Suppressor macrophage treated with lipopolysaccharide for 4 hours (primary cell): ENCODE measurements around the gene RPL7A.

Source experiments
- DNase-seq: peaks from one replicate; pipeline ENCODE4 v3.0.0-alpha.2; 2020

Gene RPL7A

DNA sequence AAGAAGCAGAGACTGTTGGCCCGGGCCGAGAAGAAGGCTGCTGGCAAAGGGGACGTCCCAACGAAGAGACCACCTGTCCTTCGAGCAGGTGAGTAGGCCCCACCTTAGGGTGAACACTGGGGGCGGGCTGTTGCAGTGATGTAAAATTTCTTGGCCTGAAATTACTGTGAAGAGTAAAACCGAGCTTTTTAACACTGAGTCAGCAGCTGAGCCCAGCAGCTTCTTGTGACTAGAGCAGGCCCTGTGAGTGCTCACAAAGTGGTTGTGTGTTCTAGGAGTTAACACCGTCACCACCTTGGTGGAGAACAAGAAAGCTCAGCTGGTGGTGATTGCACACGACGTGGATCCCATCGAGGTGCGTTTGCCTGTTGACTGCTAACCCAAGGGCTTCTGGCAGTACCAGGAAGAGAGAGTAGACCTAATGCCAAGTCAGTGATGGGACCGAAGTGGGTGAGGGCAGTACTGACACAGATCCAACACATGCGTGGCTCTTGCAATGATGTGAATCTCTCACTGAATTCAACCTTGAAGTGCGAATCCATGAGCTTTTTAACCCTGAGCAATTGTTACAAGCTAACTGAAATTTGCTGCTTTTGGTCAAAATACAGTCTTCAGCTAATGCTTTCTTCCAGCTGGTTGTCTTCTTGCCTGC lies 2.1 kb downstream of the RPL7A start:
- DNase-seq, result no peak

DNA sequence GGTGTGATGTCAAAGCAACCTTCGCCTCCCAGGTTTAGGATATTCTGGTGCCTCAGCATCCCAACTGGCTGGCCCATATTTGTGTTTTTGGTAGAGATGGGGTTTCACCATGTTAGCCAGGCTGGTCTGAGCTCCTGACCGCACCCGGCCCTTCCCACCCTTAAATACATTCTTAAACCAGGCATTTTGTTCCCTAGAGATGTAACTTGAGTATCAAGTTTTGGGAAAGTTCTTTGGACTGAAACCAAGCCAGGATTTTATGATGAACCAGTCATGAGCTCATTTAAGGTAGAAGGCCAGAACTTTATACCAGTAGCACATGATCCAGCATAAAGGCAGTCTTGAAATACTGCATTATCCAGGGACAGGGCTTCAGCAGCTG lies 3.5 kb downstream of the RPL7A start:
- DNase-seq, result no peak

DNA sequence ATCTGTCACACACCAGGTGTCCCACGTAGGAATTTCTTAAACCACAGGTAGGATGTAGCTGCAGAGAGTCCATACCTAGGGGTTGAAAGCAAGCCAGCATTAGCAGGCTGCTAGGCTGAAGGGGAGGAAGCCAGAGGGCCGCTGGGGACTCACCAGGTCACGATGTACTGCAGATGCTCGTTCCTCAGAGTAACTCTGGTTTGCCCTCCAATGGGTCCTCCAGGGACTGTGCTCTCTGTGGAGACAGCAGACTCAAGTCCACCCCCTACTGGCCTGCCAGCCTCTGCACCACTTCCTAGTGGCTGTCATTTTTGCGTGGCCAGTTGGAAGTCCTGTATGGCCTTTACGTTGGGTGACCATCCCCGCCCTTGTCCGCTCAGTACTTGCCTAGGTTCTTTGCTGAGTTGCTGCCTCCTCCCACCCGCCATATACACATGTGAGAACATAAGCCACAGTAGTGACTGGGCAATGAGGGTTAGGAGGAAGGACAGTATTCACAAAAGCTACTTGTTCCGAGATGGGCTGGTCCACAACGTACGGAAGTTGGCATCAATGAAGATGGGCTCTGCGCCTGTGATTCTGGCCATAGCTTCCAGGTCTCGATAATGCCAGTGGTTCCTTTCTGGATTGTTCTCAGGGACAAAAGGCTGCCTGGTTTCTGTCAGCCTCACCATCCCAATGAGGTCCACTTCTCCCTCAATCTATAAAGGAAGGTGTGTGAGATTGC lies 4.1 kb downstream of the RPL7A start:
- peak; percentile 68 for DNase-seq

DNA sequence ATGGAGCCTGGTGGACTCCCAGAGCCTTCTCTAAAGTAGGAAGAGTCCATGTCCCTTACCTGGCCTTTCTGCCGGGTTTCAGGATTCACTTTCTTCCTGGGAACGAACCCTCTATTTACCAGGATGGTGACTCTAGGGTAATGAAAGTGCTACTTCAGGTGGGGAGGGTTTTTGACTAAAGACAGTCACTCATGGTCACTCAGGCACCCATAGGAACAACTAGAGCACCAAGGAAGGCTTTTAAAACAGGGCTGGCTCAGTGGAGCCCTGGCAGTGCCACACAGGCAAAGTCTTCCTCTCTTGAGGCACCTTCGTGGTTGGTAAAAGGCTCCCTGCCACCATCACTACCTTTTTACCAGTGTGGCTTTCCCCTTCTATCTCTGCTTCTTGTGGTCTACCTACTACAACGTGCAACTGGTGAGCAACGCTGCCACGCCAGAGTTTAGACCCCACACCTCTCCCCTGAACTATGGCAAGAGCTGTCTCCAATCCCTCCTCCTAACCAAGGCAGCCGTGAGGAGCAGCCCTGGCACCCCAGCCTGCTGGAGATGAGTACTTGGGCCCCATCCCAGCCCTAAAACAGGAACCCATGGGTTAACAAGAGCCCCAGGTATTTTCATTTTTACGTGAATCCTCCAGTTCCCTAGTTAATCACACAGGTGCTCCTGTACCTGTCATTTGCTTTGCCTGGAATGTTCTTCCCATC lies 4.8 kb downstream of the RPL7A start:
- DNase-seq, result no peak

DNA sequence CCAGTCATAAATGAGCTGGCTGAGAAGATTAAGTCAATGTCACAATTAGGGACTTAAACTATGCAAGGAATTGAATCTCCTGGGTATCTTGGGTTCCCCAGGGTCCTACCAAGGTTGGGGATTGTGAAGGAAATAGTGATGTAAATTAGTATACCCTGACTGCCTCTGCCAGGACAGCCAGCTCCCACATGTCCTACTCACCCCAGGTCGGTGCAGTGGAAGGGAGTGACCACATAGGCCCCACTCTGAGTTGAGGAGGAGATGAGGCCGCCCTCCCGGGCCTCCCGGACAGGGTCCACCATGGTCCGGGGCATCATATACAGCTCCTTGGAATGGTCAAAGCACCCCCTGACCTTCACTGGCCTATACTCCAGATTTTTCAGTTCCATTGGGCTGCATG lies 5.5 kb downstream of the RPL7A start:
- no peak for DNase-seq

DNA sequence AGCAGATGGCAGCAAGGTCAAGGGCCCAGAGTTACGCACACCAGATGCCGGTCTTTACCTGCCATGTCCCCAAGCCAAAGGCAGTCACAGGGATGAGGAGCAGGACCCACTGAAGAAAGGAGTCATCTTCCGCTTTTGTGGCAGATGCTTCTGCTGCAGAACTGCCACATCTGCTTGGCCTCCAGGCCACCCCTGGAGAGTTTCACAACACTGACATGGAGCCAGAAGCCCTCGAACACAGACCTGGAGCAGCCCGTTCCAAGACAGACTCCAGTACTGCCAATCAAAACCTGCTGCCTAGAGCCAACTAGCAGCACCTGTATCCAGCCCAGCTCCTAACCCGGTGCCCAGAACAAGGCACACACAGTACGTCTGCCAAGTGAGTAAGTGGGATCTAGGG lies 6.7 kb downstream of the RPL7A start:
- no peak for DNase-seq

DNA sequence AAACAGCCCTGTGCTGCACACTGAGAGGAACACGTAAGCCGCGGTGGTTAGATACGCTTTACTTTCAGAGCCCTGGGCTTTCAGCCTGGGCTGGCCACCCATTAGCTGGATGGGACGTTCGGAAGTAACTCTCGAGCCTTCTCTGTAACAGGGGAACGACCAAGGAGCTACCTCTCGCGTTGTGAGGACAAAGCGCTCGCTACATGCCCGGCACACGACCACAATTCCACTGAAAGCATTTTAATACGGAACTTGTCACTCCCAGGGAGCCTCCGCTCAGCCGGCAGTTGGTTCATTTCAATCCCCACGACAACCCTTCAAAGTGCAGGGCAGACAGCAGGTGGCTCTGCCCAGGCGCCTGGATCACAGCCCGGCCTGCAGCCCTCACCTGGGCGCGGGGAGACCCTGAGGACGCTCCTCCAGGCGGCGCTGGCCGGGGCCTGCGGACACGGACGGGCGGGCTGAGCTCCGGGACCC lies 7.9 kb downstream of the RPL7A start:
- no peak for DNase-seq

DNA sequence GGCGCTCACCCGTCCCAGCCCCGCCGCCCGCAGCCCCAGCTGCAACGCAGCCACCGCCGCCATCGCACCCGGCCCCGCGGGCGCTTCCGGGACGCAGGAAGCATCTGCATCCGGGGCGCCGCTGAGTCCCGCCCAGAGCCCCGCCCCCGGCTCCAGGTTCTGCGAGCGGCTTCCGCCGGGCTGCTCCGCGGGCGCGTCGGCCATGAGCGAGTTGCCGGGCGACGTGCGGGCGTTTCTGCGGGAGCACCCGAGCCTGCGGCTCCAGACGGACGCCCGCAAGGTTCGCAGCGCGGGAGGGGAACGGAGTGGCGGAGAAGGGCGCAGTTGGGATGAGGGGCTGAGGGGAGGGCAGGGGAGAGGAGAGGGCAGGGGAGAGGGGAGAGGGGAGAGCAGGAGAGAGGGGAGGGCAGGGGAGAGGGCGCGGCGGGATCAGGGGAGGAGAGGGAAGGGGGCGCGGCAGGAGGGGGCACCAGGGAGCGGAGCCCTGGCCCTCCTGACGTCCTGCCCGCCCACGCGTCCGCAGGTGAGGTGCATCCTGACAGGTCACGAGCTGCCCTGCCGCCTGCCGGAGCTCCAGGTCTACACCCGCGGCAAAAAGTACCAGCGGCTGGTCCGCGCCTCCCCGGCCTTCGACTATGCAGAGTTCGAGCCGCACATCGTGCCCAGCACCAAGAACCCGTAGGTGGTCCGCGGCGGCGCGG lies 8.5 kb downstream of the RPL7A start, which contains the start of the genes SURF1 and SURF2:
TSS of gene SURF1 (minus strand) at position 97 of the 701 bp plus-strand sequence. CDS start at position 63, 34 bp downstream.
TSS of gene SURF2 (plus strand) at position 160 of the 701 bp plus-strand sequence. CDS start at position 203, 43 bp downstream.
- peak; percentile 94 for DNase-seq

DNA sequence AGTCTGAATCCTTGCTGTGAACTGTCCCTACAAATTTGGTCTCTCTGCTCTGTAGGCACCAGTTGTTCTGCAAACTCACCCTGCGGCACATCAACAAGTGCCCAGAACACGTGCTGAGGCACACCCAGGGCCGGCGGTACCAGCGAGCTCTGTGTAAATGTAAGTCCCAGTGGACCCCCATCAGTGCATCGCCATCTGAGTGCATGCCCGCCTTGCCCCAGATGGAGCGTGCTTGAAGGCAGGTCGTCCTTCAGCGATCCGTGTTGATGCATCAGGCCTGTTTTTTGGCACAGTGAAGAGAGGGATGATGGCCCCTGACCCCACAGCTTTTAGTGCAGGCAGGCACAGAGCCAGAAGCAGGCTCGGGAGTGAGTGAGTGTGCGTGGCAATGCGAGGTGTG lies 9.6 kb downstream of the RPL7A start:
- no peak for DNase-seq

DNA sequence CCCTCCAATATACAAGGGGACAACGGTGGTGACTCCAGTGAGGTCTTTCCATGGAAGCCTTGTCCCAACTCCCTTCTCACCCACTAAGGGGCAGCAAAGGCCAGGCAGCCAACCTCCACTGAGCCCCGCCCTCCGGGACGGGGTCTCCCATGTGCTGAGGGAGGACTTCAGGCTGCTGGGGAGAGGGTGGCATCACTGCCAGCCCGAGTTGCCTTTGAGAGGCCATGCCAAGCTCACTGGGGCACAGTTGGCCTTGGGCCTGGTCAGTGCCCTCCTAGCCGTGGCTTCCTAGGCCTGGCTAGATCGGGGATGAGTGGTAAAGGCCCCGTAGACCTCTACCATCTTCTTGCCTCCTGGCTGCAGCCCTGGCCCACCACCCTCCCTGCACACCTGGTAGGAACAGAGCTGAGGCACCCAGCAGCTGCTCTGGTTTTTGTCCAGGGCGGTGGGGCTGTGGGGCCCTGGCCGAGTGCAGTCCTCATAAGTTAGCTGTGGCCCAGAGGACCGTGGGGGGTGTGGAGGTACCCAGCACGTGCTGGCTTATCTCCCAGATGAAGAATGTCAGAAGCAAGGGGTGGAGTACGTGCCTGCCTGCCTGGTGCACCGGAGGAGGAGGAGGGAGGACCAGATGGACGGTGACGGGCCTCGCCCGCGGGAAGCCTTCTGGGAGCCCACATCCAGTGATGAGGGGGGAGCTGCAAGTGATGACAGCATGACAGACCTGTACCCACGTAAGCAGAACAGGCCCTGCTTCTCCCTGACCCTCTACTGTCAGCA lies 11.6 kb downstream of the RPL7A start:
- DNase-seq, result no peak

DNA sequence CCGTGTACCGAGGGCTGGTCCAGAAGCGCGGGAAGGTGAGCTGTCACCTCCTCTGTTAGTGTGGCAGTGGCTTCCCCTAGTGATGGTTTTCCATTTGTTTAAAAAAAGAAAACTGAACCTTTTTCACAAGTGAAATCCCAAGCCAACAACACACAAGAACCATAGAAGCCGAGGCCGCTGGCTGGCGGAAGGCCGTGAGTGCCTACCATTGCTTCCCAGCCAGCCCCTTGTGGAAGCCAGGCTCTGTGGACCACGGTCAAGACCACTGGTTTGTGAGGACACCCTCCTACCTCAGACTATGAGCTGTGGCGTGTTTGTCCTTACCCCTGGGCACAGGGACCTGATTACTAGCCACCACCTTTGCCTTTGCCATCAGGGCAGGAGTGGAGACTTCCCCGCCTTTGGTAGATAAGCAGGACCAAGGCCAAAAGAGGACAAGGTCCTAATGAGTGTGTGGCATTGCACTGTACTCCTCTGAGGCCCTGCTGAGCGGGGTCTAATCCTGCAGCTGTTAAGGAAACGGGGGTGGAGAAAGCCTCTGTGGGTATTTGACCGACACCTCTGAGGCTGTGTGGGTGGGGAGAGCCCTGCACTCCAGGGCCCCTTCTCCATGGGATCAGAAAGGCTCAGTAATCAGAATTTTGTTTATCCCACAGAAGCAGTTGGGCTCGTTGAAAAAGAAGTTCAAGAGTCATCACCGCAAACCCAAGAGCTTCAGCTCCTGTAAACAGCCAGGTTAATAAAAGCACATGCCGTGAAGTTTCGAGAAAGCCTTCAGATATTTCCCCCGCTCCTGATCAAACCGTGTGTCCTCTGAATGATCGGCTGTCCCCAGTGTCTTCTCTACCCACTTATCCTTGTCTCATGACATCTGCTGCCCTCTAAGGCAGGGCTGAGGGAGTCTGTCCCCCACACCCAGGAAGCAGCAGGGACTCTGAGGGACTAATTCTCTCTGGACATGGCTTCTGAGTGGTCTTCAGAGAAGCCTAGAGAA lies 12.7 kb downstream of the RPL7A start:
- DNase-seq, result no peak

DNA sequence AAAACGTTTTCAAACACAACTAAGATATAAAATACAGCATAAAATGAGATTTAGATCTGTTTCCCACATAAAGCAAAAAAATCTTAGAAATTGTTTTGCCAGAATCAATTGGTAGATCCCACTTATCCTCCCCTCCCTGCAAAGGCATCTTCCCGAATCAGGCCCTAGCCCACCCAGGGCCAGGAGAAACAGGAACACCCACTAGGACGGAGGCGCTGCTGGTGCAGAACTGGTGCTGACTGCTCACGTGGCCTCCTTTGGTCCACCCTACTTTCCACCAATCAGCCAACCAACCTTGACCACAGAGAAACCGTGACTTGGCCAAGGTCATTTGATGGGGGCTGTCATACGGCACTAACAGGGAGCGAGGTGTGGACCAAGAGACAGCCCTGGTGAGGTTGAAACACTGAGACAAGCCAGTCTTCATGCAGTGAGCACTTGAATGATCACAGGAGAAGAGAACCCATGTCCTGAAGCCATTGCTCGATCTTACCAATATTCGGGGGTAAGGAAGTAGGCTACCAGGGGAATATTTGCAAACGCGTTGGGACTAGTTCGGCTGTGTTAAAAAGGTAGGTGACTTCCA lies 13.6 kb downstream of the RPL7A start:
- no peak for DNase-seq

DNA sequence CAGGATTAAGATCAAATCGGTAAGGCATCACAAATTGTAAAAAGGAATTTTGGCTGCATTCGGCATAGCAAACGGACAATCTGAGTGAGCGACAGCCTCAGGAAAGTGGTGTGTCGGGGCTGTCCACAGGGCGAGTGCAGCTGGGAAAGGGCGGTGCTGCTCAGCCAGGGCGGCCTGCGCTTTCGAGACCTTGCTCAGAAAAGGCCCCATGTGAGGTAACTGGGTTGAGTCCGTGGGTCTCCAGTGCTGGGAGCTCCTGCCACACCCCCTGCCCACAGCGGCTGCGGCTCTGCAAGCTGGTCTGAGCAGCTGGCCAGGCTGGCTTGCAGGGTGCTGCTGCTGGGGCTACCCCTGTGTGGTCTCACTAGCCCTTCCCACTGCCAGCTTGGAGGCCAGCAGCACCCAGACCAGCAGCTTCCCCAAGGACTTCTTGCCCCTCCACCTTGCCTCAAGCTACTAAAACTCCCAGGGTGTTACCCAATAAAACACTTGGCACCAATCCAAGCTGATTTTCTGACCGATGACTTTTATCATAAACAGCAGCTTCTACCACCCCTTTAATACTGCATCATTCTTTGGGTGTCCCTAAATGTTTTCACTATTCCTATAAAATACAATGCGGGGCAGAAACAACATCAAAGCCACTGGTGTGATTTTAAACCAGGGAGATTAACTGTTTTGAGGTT lies 14.5 kb downstream of the RPL7A start:
- no peak for DNase-seq

DNA sequence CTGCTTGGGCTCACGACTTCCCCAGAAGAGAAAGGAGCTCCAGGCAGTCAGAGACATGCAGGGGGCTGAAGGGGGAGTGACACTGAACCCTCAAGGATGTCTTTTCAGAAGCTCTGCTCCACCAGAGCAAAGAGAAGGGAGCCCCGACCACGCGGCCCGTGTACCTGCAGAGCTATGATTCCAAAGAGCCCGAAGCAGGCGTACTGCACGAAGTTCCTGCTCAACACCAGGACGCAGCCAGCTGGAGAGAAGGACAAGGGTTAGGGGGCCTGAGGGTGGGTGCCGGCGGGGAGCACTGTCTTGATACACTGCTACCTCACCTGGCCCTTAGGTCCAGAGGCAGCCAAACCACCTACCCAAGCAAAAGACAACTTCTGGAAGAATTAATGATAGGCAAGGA lies 18.4 kb downstream of the RPL7A start:
- no peak for DNase-seq

DNA sequence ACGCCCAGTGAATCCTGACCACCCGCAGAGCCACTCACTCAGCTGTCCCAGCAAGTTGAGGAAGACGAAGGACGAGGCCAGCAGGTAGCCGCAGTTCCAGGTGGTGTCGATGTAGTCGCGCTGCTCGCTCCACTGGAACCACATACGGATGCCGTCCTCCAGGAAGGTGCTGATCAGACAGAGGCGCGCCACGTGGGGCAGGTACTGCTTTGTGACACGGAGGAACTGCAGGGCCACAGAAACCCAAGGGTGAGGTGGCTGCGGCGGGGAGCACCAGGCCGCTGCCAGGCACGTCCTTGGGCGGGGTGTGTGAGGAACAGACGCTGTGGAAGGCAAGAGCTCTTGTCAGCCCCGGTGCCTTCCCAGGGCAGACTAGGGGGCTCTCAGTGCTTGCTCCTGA lies 19.2 kb downstream of the RPL7A start:
- DNase-seq, result no peak

DNA sequence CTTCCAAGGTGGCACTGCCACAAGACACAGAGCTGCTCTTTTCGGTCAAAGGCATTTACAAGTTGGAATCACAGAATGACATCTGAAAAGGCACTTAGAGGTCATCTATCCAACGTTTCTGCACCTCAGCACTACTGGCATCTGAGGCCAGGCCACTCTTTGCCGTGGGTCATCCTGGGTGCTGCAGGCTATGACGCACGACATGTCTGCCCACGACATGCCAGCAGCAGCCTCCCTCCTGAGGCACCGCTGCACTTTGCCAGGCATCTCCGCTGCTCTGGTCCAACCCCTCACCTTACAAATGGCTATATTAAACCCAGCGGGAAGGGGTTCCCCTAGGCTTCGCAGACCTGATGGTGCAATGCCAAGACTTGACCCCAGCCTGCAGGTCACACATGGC lies 19.8 kb downstream of the RPL7A start:
- DNase-seq, result no peak

DNA sequence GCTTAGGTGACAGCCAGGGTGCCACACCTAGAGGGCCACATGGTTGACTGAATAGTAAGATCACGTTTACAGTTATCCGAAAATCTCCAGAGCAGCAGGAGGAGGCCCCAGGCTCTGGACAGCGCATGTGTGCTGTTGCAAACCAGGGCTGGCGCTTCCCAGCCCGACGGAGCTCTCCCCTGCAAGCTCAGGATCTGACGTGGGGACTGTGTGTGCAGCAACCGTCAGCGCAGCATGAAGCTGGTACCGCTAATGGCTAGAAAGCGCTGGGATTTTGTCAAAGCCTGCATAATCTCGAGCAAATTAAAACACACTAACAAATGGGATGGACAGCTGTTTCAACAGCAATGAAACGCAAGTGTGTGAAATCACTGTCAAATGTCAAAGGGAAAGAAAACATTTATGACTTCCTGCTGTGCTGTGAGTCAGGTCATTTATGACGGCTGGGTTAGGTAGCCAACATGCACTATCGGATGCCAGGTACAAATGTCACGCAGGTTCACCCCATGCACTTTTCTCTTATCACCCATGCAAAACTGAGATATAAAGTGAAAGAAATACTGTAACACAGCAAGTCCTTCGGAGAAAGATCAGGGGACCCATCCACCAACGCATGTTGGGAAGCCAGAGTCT lies 20.3 kb downstream of the RPL7A start:
- no peak for DNase-seq

DNA sequence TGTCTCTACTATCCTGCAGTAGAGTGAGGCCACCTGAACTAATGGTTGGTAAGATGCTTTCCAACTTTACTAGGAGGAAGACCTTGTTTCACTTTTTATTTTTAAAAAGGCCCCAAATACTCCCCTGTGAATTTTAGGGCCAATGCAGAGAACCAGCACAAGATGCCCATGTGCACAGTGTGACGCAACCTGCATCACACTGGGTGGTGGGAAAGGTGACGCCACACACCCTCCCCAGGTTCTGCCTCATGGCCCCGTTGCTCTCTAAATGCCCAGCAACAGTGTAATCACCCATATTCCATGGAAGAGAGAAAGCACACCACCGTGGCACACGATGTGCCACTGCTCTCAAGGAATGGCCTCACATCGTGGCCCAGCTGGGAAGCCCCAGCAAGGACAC lies 21.4 kb downstream of the RPL7A start:
- no peak for DNase-seq

DNA sequence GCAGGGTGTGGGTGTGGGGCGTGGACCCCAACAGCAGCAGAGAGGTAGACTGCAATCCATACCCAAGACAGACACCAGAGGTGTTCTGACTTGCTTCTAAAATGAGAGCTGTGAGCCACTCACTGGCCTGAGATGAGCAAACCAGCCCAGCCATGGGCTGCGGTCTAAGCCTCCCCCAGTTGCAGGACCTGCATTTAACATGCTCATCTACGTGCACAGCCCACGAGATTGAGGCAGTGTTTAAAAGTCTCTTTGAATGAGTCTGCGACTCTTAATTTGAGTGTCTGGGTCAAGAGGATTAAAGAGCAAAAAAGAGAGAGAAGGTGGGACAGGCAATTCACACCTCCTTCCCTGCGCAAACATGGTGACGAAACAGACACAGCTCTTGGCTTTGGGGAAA lies 21.9 kb downstream of the RPL7A start:
- no peak for DNase-seq

DNA sequence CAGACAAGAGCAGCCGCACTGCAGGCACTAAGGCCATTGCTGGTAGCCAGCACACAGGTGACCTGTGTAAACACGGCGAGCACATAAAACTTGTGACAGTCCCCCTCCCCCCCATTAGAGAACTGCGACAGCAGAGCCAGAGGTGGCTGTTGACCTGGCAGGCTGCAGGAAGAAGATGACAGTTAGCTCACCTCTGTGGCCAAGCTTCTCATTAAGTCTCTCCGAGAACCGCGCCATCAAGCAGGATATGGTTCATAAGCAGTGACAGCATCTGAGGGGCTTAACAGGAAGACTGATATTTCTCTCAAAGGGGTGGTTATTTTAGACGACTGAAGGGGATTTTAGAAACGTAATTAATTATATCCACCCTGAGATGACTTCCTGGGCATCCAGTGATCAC lies 22.7 kb downstream of the RPL7A start:
- DNase-seq, result no peak
